Endothelial cell of umbilical vein (primary cell): Measurements from ENCODE around the gene TM7SF2. TPM values are rescaled to one million over a fixed set of nuclear protein-coding genes. Genes with fewer than 3 reads are reported as not detected.

Experiments used
- BruUV-seq: library from RNA; stranded (reverse); fragments of 400-500 nt; replicated peaks from 2 replicates; lab custom pipeline; 2021; lab: Mats Ljungman, UMichigan
- CTCF ChIA-PET: fragments of 300-600, 350-600 bp; sonication (Branson Sonifier 250); formaldehyde crosslinking; loops from one replicate; lab custom pipeline; 2021; ENCODE audit warnings: antibody characterized with exemption, inconsistent platforms; lab: Charles Lee
- POLR2A ChIA-PET: fragments of 300-600, 350-600 bp; sonication (Branson Sonifier 250); formaldehyde crosslinking; loops from one replicate; lab custom pipeline; 2021; ENCODE audit warnings: antibody characterized with exemption, inconsistent platforms; lab: Charles Lee
- DNase-seq: peaks from one replicate; pipeline ENCODE4 v3.0.0-alpha.2; 2011; ENCODE audit warnings: low read depth, low spot score
- FAIRE-seq: peaks from 2 replicates; lab custom pipeline; 2011; peaks lifted over from hg19 to GRCh38; lab: Jason Lieb, UNC
- H2AFZ ChIP-seq: 2 replicates; pipeline ENCODE4 v1.6.0; 2012; ENCODE audit warnings: low read depth, low read length, control low read depth, inconsistent platforms
- H3K27ac ChIP-seq: 2 replicates; pipeline ENCODE4 v1.5.1; 2011; ENCODE audit warnings: low read depth, mild to moderate bottlenecking, control low read depth, low read length, moderate library complexity; ENCODE audit not compliant: insufficient read depth
- H3K27me3 ChIP-seq, 2 experiments: 2 replicates each; pipeline versions ENCODE4 v1.6.0 to v1.6.1; 2011; ENCODE audit warnings: low read length in 2 of 2, mixed read lengths in 1 of 2; ENCODE audit not compliant: control insufficient read depth in 2 of 2, insufficient read depth in 2 of 2
- H3K36me3 ChIP-seq, 2 experiments: 2 replicates in 1 of 2; 3 replicates in 1 of 2; pipeline ENCODE4 v1.5.1; 2011; ENCODE audit warnings: low read length in 2 of 2, mild to moderate bottlenecking in 1 of 2, moderate library complexity in 1 of 2; ENCODE audit not compliant: control insufficient read depth in 2 of 2, insufficient read depth in 2 of 2; ENCODE audit errors: extremely low read depth in 1 of 2
- H3K4me1 ChIP-seq: 3 replicates; pipeline ENCODE4 v1.5.1; 2011; ENCODE audit warnings: mild to moderate bottlenecking, low read length; ENCODE audit not compliant: control insufficient read depth, insufficient read depth; ENCODE audit errors: extremely low read depth
- H3K4me2 ChIP-seq: 2 replicates; pipeline ENCODE4 v1.6.1; 2011; ENCODE audit warnings: low read length, control low read depth, mixed read lengths; ENCODE audit not compliant: insufficient read depth
- H3K4me3 ChIP-seq, 3 experiments: fragments of 200-600 bp in 1 of 3; sonication (generic), shearing (Covaris generic) in 1 of 3; replicated peaks in 1 of 3; 2 replicates each; pipeline ENCODE4 v1.5.1; 2011 to 2016; ENCODE audit warnings: control low read depth in 3 of 3, low read length in 3 of 3, mild to moderate bottlenecking in 2 of 3, inconsistent platforms in 1 of 3, low read depth in 1 of 3, moderate library complexity in 1 of 3; ENCODE audit not compliant: insufficient read depth in 1 of 3
- H3K79me2 ChIP-seq: 2 replicates; pipeline ENCODE4 v1.6.0; 2012; ENCODE audit warnings: low read length, inconsistent platforms; ENCODE audit not compliant: control insufficient read depth, insufficient read depth
- H3K9ac ChIP-seq: replicated peaks from 2 replicates; pipeline ENCODE3; 2011; ENCODE audit warnings: low read length, control low read depth; ENCODE audit not compliant: insufficient read depth; ENCODE audit errors: extremely low read depth
- H3K9me1 ChIP-seq: replicated peaks from 3 replicates; pipeline ENCODE4 v1.6.0; 2011; ENCODE audit warnings: mild to moderate bottlenecking, low read length; ENCODE audit not compliant: control insufficient read depth, insufficient read depth; ENCODE audit errors: extremely low read depth
- H3K9me3 ChIP-seq: replicated peaks from 2 replicates; pipeline ENCODE4 v1.5.1; 2012; ENCODE audit warnings: low read length, inconsistent platforms; ENCODE audit not compliant: control insufficient read depth, insufficient read depth
- H4K20me1 ChIP-seq: replicated peaks from 2 replicates; pipeline ENCODE3; 2011; ENCODE audit warnings: mild to moderate bottlenecking, low read length; ENCODE audit not compliant: control insufficient read depth, insufficient read depth; ENCODE audit errors: extremely low read depth
- EZH2 ChIP-seq: IDR thresholded peaks from 2 replicates; pipeline ENCODE4 v1.6.1; 2012; ENCODE audit warnings: borderline replicate concordance, low read depth, mild to moderate bottlenecking, moderate library complexity, low read length, inconsistent platforms; ENCODE audit not compliant: severe bottlenecking
- FOS ChIP-seq: IDR thresholded peaks from 2 replicates; pipeline ENCODE4 v1.6.1; 2011; ENCODE audit warnings: mild to moderate bottlenecking, low read length, moderate library complexity, borderline replicate concordance; ENCODE audit not compliant: insufficient read depth
- GATA2 ChIP-seq: IDR thresholded peaks from 2 replicates; pipeline ENCODE4 v1.7.0; 2011; ENCODE audit warnings: low read depth, mild to moderate bottlenecking, moderate library complexity, mixed read lengths, low read length; ENCODE audit not compliant: insufficient read length, insufficient read depth
- JUN ChIP-seq: IDR thresholded peaks from 2 replicates; pipeline ENCODE4 v1.6.1; 2011; ENCODE audit warnings: borderline replicate concordance, low read depth; ENCODE audit not compliant: insufficient read length, insufficient read depth
- MYC ChIP-seq: IDR thresholded peaks from one replicate; pipeline ENCODE4 v1.6.1; 2011; ENCODE audit warnings: mild to moderate bottlenecking, low read depth, low read length
- POLR2A ChIP-seq: IDR thresholded peaks from 2 replicates; pipeline ENCODE4 v1.6.1; 2012; ENCODE audit warnings: low read depth, mild to moderate bottlenecking, control low read depth, low read length
- POLR2AphosphoS5 ChIP-seq: IDR thresholded peaks from 2 replicates; pipeline ENCODE4 v1.6.1; 2012; ENCODE audit warnings: low read depth, mild to moderate bottlenecking, control low read depth, low read length, moderate library complexity; ENCODE audit not compliant: insufficient read depth
- dilution Hi-C: fragments of 300-500 bp; cut with MboI; formaldehyde crosslinking; loops from one replicate; pipeline ENCODE4 v1.15.0; 2019; ENCODE audit warnings: low sequenced_read_pairs; ENCODE audit not compliant: extremely low pct_ligation_motif_present
- intact Hi-C: fragments of 100-400 bp; cut with micrococcal nuclease; formaldehyde crosslinking; loops from one replicate; pipeline ENCODE4 v1.10.0; 2022
- polyA plus RNA-seq, 4 experiments: library from polyadenylated mRNA; depleted of rRNA in 3 of 4; stranded (reverse) in 3 of 4; unstranded in 1 of 4; fragments of >200 nt; gene quantifications; 2 replicates each; pipeline versions ENCODE4 v1.2.1 to v1.2.3, GENCODE V29; 2011 to 2012; ENCODE audit warnings: missing spikeins in 1 of 4
- total RNA-seq: library from RNA; stranded (reverse); gene quantifications from 2 replicates; pipeline ENCODE4 v1.2.3, GENCODE V29; 2021
- TF ChIP-seq, protein P1 (sequence below), 2 donors: IDR thresholded peaks; 1 replicate in 1 of 2; 2 replicates in 1 of 2; pipeline ENCODE4 v1.5.1; 2011; ENCODE audit warnings: low read length in 2 of 2, mild to moderate bottlenecking in 2 of 2, moderate library complexity in 2 of 2, control low read depth in 1 of 2, inconsistent platforms in 1 of 2, low read depth in 1 of 2; ENCODE audit not compliant: insufficient read depth in 1 of 2; ENCODE audit errors: extremely low read depth in 1 of 2
- TF ChIP-seq, protein P2 (sequence below): IDR thresholded peaks from 2 replicates; pipeline ENCODE4 v1.6.1; 2011; ENCODE audit not compliant: insufficient read depth, insufficient read length

TM7SF2 gene
- total and polyA plus RNA-seq, 2 donors (not counting 3 experiments of a cell fraction or from before 2014, with no cell fraction given), result 11.6 to 47.1 TPM

DNA sequence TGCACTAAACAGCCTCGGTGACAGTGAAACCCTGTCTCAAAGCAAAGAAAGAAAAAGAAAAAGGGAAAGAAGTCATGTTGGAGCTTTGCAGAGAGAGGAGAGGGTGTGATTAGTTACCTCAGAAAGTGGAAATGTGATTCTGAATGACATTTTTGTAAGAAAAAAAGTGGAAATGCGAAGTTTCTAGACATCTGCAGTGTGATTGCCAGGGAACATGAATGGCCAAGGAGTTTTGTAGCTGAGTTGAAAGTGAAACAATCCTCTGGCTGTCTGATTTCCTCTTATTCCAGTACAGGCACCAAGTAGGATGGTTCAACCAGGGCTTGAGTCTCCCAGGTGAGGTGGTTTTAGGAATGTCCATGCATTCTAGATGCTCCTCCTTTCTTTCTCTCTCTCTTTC lies 40.5 kb downstream of the TM7SF2 start:
- intact Hi-C loops, result no loop called here

DNA sequence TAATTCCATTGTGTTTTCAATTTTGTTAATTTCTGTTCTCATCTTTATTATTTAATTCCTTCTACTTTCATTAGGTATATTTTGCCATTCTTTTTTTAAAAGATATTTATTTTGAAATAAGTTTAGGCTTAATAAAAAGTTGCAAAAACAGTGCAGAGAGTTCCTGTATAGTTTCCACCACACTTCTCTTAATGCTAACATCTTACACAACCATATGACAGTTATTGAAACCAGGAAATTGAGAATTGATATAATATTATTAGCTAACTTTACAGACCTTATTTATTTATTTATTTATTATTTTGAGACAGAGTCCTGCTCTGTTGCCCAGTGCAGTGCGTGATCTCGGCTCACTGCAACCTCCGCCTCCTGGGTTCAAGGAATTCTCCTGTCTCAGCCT lies 44.6 kb downstream of the TM7SF2 start:
- no TSS peak for BruUV-seq
- Histone ChIP-seq H3K36me3 (no peaks in the 10 kb centered on the region), H3K4me1 (no peaks in the 10 kb centered on the region), H3K9me3 (no peaks in the 10 kb centered on the region), H3K4me3 (no peak overlapping the region), H3K27ac (no peak overlapping the region), H2AFZ (no peak overlapping the region), H3K9me1 (no peaks in the 10 kb centered on the region), H3K9ac (no peak overlapping the region), H3K4me2 (no peak overlapping the region), H3K79me2 (no peaks in the 10 kb centered on the region), H4K20me1 (no peaks in the 10 kb centered on the region), H3K27me3 (peaks cover 2 to 5% of the 10 kb centered on the region in 2 experiments)
- DNase-seq (no peak), FAIRE-seq (no peak)
- dilution Hi-C loops, result no loop called here
- intact Hi-C loops, result no loop called here
- ChIA-PET POLR2A (interaction anchor here (0.6 kb wide), 1 partner anchor 8 kb away, joined by 4 read pairs; no protein-coding TSS in a partner anchor), CTCF (interaction anchor here (1.0 to 1.4 kb wide), 2 partner anchors 9 to 22 kb away, joined by 3 to 4 read pairs; no protein-coding TSS in a partner anchor)
- no peak for TF ChIP-seq MYC
- TF ChIP-seq POLR2AphosphoS5, result no peak
- TF ChIP-seq, protein P1, sequence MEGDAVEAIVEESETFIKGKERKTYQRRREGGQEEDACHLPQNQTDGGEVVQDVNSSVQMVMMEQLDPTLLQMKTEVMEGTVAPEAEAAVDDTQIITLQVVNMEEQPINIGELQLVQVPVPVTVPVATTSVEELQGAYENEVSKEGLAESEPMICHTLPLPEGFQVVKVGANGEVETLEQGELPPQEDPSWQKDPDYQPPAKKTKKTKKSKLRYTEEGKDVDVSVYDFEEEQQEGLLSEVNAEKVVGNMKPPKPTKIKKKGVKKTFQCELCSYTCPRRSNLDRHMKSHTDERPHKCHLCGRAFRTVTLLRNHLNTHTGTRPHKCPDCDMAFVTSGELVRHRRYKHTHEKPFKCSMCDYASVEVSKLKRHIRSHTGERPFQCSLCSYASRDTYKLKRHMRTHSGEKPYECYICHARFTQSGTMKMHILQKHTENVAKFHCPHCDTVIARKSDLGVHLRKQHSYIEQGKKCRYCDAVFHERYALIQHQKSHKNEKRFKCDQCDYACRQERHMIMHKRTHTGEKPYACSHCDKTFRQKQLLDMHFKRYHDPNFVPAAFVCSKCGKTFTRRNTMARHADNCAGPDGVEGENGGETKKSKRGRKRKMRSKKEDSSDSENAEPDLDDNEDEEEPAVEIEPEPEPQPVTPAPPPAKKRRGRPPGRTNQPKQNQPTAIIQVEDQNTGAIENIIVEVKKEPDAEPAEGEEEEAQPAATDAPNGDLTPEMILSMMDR (IDR thresholded peaks at IDR 0.05; ENCODE audit: extremely low read depth in 1 of 2, insufficient read depth in 1 of 2, low read depth in 1 of 2, low read length in 2 of 2), result no peak
- no peak for TF ChIP-seq GATA2
- TF ChIP-seq, protein P2, sequence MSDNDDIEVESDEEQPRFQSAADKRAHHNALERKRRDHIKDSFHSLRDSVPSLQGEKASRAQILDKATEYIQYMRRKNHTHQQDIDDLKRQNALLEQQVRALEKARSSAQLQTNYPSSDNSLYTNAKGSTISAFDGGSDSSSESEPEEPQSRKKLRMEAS, result no peak
- TF ChIP-seq JUN, result no peak
- no peak for TF ChIP-seq EZH2
- no peak for TF ChIP-seq FOS
- TF ChIP-seq POLR2A, result no peak

More for the DNA sequence above, 40.5 kb downstream of the TM7SF2 start:
- H2AFZ ChIP-seq, result no peak overlapping the region
- H3K9ac ChIP-seq, result no peak overlapping the region
- H3K9me3 ChIP-seq, result no peaks in the 10 kb centered on the region
- H3K27ac ChIP-seq, result no peak overlapping the region
- no peak overlapping the region for H3K4me2 ChIP-seq
- dilution Hi-C loops, result no loop called here
- CTCF ChIA-PET, result no interaction called here
- H3K4me3 ChIP-seq, result no peak overlapping the region
- FAIRE-seq (no peak), DNase-seq (no peak)
- no peaks in the 10 kb centered on the region for H3K9me1 ChIP-seq
- H3K36me3 ChIP-seq, result no peaks in the 10 kb centered on the region
- H3K27me3 ChIP-seq, result peaks cover 4 to 7% of the 10 kb centered on the region in 2 experiments
- TF ChIP-seq, protein P2, result no peak
- TF ChIP-seq MYC (no peak), GATA2 (no peak), POLR2AphosphoS5 (no peak), POLR2A (no peak), FOS (no peak)
- peaks cover 7% of the 10 kb centered on the region for H3K4me1 ChIP-seq
- no peaks in the 10 kb centered on the region for H3K79me2 ChIP-seq
- POLR2A ChIA-PET, result no interaction called here
- H4K20me1 ChIP-seq, result no peaks in the 10 kb centered on the region
- no TSS peak for BruUV-seq
